CD4-positive, alpha-beta T cell (primary cell): ENCODE measurements around the gene FGF22. TPM values are rescaled to one million over a fixed set of nuclear protein-coding genes. Genes with fewer than 3 reads are reported as not detected.

Experiments
- ATAC-seq: fragments of 200-7000 bp; cut with Tn5 transposase; one replicate; pipeline ENCODE4 v1.10.0; 2022; ENCODE audit warnings: mild to moderate bottlenecking; ENCODE audit not compliant: poor library complexity
- CTCF ChIA-PET: fragments of 350-600 bp; sonication (Branson Sonifier 250); formaldehyde crosslinking; loops from one replicate; lab custom pipeline; 2021; ENCODE audit warnings: antibody characterized with exemption, inconsistent platforms; lab: Charles Lee
- POLR2A ChIA-PET: fragments of 350-600 bp; sonication (Branson Sonifier 250); formaldehyde crosslinking; loops from one replicate; lab custom pipeline; 2021; ENCODE audit warnings: antibody characterized with exemption, inconsistent platforms; lab: Charles Lee
- DNase-seq, 14 experiments: peaks; one replicate each; pipeline ENCODE4 v3.0.0-alpha.2; 2013 to 2020; ENCODE audit warnings: mixed read lengths in 2 of 14
- H3K27ac ChIP-seq, 2 donors: one replicate each; pipeline versions ENCODE4 v1.5.1 to v1.7.0; 2013; ENCODE audit warnings: low read length in 2 of 2, low read depth in 1 of 2, mild to moderate bottlenecking in 1 of 2
- H3K27me3 ChIP-seq, 2 experiments: 1 replicate in 1 of 2; 2 replicates in 1 of 2; pipeline versions ENCODE4 v1.6.1 to v1.7.0; 2013; ENCODE audit warnings: low read length in 2 of 2, control low read depth in 1 of 2, mild to moderate bottlenecking in 1 of 2, moderate library complexity in 1 of 2; ENCODE audit not compliant: insufficient read depth in 2 of 2, control insufficient read depth in 1 of 2
- H3K36me3 ChIP-seq: one replicate; pipeline ENCODE4 v1.6.1; 2013; ENCODE audit warnings: low read length, control low read depth; ENCODE audit not compliant: insufficient read depth
- H3K4me1 ChIP-seq: one replicate; pipeline ENCODE4 v1.6.1; 2013; ENCODE audit warnings: low read length, control low read depth; ENCODE audit not compliant: insufficient read depth
- H3K4me3 ChIP-seq: one replicate; pipeline ENCODE4 v1.5.1; 2013; ENCODE audit warnings: mild to moderate bottlenecking, low read length, moderate library complexity
- H3K9me3 ChIP-seq, 2 experiments: 1 replicate in 1 of 2; 2 replicates in 1 of 2; pipeline versions ENCODE4 v1.6.1 to v1.7.0; 2013; ENCODE audit warnings: low read length in 2 of 2, mild to moderate bottlenecking in 2 of 2, control low read depth in 1 of 2, moderate library complexity in 1 of 2; ENCODE audit not compliant: control insufficient read depth in 1 of 2, insufficient read depth in 1 of 2
- H3K27ac Mint-ChIP-seq: one replicate; pipeline ENCODE4 v1.8.0; 2020; ENCODE audit warnings: mixed read lengths
- H3K27me3 Mint-ChIP-seq: one replicate; pipeline ENCODE4 v1.8.0; 2021; ENCODE audit warnings: mixed read lengths
- H3K36me3 Mint-ChIP-seq: one replicate; pipeline ENCODE4 v1.8.0; 2021; ENCODE audit warnings: low read depth, mixed read lengths
- H3K4me1 Mint-ChIP-seq: one replicate; pipeline ENCODE4 v1.8.0; 2021; ENCODE audit warnings: low read depth, mixed read lengths
- H3K4me3 Mint-ChIP-seq: one replicate; pipeline ENCODE4 v1.8.0; 2020; ENCODE audit warnings: mild to moderate bottlenecking, mixed read lengths
- H3K9me3 Mint-ChIP-seq: one replicate; pipeline ENCODE4 v1.8.0; 2020; ENCODE audit warnings: mixed read lengths
- intact Hi-C, 2 experiments: fragments of 100-400 bp; cut with DNase I in 1 of 2; cut with micrococcal nuclease in 1 of 2; formaldehyde crosslinking; loops; one replicate each; pipeline versions ENCODE4 v1.15.1 to v1.9.0; 2023 to 2025; cut with DNase I, micrococcal nuclease
- polyA plus RNA-seq, 2 donors: library from polyadenylated mRNA; unstranded; fragments of 120-200 nt; gene quantifications; one replicate each; pipeline ENCODE4 v1.2.1, GENCODE V29; 2013
- total RNA-seq, 174 experiments: library from RNA in 2 of 174; stranded (reverse) in 2 of 174; gene quantifications; one replicate each; pipeline ENCODE4 v1.2.3 and lab custom pipeline; 2021 to 2026
- TF ChIP-seq, protein P1 (sequence below): fragments of 200-600 bp; IDR thresholded peaks from one replicate; pipeline ENCODE4 v1.8.0; 2022; ENCODE audit warnings: antibody characterized with exemption, mild to moderate bottlenecking

The FGF22 gene
- total RNA-seq: under 1 TPM; 0.42 to 0.49 TPM
- 0.18 TPM for polyA plus RNA-seq (2013, experiment 1 of 2)
- 0.35 TPM for polyA plus RNA-seq (2013, experiment 2 of 2)
- 0 to 4.7 (median 0.99) reads per million in 172 experiments for total RNA-seq (lab: John Stamatoyannopoulos, UW)

DNA sequence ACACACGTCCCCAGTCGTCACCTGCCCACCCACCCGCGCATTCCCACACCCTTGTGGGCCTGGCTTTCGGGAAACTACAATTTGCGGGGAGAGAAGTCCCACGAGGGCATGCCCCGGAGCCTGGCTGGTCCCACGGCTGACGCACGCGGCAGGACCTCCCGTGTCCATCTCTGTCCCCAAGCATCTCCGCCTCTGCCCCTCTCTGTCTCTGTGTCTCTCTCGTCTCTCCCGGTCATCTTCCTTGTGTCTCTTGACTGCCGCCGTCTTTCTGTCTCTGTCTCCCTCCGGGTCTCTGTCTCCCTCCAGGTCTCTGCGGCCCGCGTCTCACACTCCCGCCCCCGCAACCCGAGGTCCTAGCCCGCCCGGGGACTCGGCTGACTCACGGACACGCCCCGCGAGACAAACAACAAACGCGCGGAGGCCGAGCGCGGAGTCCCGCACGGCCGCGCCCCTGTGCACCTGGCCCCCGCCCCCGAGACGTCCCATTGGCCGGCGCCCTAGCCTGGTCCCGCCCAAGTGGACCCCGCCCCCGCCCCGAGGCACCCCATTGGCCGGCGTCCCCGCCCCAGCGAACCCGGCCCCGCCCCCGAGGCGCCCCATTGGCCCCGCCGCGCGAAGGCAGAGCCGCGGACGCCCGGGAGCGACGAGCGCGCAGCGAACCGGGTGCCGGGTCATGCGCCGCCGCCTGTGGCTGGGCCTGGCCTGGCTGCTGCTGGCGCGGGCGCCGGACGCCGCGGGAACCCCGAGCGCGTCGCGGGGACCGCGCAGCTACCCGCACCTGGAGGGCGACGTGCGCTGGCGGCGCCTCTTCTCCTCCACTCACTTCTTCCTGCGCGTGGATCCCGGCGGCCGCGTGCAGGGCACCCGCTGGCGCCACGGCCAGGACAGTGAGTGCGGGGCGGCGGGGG lies at the start of gene FGF22:
Gene FGF22 (plus strand): TSS at position 627 of the 908 bp plus-strand sequence. CDS start 47 bp downstream, at position 674.
- intact Hi-C loops: loop anchor here in 1 of 2 experiments (1.0 kb wide), 2 partner anchors 22 to 41 kb away; no protein-coding TSS in a partner anchor
- POLR2A ChIA-PET: interaction anchor here (1.7 kb wide), 1 partner anchor 21 kb away, joined by 7 read pairs; no protein-coding TSS in a partner anchor
- no peaks in the 10 kb centered on the region for H3K36me3 ChIP-seq

DNA sequence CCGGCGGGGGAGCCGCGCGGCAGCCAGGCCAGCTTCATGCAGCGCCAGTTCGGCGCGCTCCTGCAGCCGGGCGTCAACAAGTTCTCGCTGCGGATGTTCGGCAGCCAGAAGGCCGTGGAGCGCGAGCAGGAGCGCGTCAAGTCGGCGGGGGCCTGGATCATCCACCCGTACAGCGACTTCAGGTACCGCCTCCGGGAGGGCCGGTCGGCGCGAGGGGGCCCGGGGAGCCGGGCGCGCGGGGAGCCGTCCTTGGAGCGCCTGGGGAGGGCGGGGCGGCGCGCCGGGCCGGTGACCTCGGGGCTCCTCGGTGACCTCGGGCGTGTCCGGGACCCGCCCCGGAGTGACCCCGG lies 49.3 kb upstream of the FGF22 start:
- no peak overlapping the region for H3K4me3 ChIP-seq

More for the DNA sequence above, at the start of gene FGF22:
- CTCF ChIA-PET: interaction anchor here (2.4 kb wide), 1 partner anchor 20 kb away, joined by 6 read pairs; no protein-coding TSS in a partner anchor
- Mint-ChIP-seq H3K27me3 (no peaks in the 10 kb centered on the region), H3K4me1 (peaks cover 6% of the 10 kb centered on the region), H3K36me3 (peaks cover 5% of the 10 kb centered on the region), H3K4me3 (peak within 1 kb of the TSS; percentile 84), H3K9me3 (no peaks in the 10 kb centered on the region), H3K27ac (peak within 1 kb of the TSS; percentile 88)
- ATAC-seq (peak; percentile 96), DNase-seq (peak; percentile 93 to 99 (median 96))
- Histone ChIP-seq H3K4me3 (peak within 1 kb of the TSS; percentile 53), H3K9me3 (no peaks in the 10 kb centered on the region), H3K4me1 (peaks cover 25% of the 10 kb centered on the region), H3K27ac (no peak within 1 kb of the TSS), H3K27me3 (no peaks in the 10 kb centered on the region)
- TF ChIP-seq, protein P1, sequence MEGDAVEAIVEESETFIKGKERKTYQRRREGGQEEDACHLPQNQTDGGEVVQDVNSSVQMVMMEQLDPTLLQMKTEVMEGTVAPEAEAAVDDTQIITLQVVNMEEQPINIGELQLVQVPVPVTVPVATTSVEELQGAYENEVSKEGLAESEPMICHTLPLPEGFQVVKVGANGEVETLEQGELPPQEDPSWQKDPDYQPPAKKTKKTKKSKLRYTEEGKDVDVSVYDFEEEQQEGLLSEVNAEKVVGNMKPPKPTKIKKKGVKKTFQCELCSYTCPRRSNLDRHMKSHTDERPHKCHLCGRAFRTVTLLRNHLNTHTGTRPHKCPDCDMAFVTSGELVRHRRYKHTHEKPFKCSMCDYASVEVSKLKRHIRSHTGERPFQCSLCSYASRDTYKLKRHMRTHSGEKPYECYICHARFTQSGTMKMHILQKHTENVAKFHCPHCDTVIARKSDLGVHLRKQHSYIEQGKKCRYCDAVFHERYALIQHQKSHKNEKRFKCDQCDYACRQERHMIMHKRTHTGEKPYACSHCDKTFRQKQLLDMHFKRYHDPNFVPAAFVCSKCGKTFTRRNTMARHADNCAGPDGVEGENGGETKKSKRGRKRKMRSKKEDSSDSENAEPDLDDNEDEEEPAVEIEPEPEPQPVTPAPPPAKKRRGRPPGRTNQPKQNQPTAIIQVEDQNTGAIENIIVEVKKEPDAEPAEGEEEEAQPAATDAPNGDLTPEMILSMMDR: no peak

GRCh38 chr19:590750-591098 lies 49.0 kb upstream of the FGF22 start:
- H3K27ac ChIP-seq: no peak overlapping the region
- H3K9me3 ChIP-seq: peaks cover 0 to 28% of the 10 kb centered on the region in 2 experiments
- ChIA-PET CTCF (no interaction called here), POLR2A (no interaction called here)
- DNase-seq (no peak), ATAC-seq (no peak)
- Mint-ChIP-seq H3K9me3 (no peaks in the 10 kb centered on the region), H3K27ac (no peak overlapping the region), H3K4me1 (peaks cover 5% of the 10 kb centered on the region), H3K36me3 (no peaks in the 10 kb centered on the region), H3K27me3 (peaks cover 25% of the 10 kb centered on the region), H3K4me3 (no peak overlapping the region)
- H3K4me3 ChIP-seq: no peak overlapping the region
- TF ChIP-seq, protein P1: no peak
- peaks cover 32% of the 10 kb centered on the region for H3K4me1 ChIP-seq
- peaks cover 25 to 30% of the 10 kb centered on the region in 2 experiments for H3K27me3 ChIP-seq
- no peaks in the 10 kb centered on the region for H3K36me3 ChIP-seq
- intact Hi-C loops: no loop called here

More for the DNA sequence above, 49.3 kb upstream of the FGF22 start:
- peak; percentile 66 for ATAC-seq
- H3K4me3 Mint-ChIP-seq: peak overlapping the region; percentile 38
- peaks cover 25% of the 10 kb centered on the region for H3K27me3 Mint-ChIP-seq
- Histone ChIP-seq H3K36me3 (no peaks in the 10 kb centered on the region), H3K9me3 (peaks cover 0 to 28% of the 10 kb centered on the region in 2 experiments), H3K27me3 (peaks cover 25 to 30% of the 10 kb centered on the region in 2 experiments), H3K4me1 (peaks cover 32% of the 10 kb centered on the region), H3K27ac (no peak overlapping the region)
- intact Hi-C loops: no loop called here
- peak in 9 of 14 experiments; percentile 20 to 67 (median 36) for DNase-seq
- CTCF ChIA-PET: no interaction called here
- H3K9me3 Mint-ChIP-seq: no peaks in the 10 kb centered on the region
- H3K36me3 Mint-ChIP-seq: no peaks in the 10 kb centered on the region
- TF ChIP-seq, protein P1: no peak
- H3K27ac Mint-ChIP-seq: no peak overlapping the region
- peaks cover 5% of the 10 kb centered on the region for H3K4me1 Mint-ChIP-seq
- POLR2A ChIA-PET: no interaction called here
